ENCODE measurements around the gene AHNAK.

DNA sequence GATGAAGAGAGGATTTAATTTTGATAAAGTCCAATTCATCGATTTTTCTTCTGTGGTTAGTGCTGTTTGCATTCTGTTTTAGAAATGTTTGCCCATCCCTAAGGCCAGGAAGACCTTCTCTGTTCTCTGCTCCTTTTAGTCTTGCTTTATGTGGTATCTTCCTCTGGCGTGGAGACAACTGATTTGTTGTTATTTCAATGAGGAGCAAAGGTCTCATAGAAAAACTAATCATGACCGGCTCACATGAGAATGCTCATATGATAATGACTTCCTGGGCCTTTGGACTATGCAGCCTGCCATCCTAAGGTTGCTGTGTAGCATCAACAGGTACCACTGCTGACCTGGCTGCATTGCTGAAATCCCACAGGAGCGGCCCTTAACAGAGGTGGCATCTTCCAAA is 108.0 kb downstream of the AHNAK start:
- TF ChIP-seq CTCF (IDR thresholded peaks at IDR 0.05) (no peak), POLR2A (IDR thresholded peaks at IDR 0.05) (no peak)

Data from lower leg skin (tissue), 3 donors.